Measurements from ENCODE around the gene ZNF697. TPM values are rescaled to one million over a fixed set of nuclear protein-coding genes. Genes with fewer than 3 reads are reported as not detected.
"Not testable (repeated sequence)": the region's sequence is repeated elsewhere in the genome, so short reads cannot be mapped to it uniquely, and the experiment has no call there.

Gene ZNF697
- total RNA-seq, 2 donors from 2014 or later = 4.9 to 8.6 TPM

GRCh38 chr1:119582801-119583200, 65.3 kb downstream of the ZNF697 start:
- WGBS, 2 donors = 0 to 12% methylated on average over 1 of the region's 1 CpG
- Histone ChIP-seq H3K9me3 (no peaks in the 10 kb centered on the region), H3K4me1 (no peaks in the 10 kb centered on the region), H3K27me3 (no peaks in the 10 kb centered on the region), H3K27ac (no peak overlapping the region), H3K4me3 (no peak overlapping the region), H3K36me3 (replicated peaks in 1 of 2; ENCODE audit: insufficient read depth in 1 of 2, low read depth in 2 of 2) (no peaks in the 10 kb centered on the region)
- ATAC-seq (peak; percentile 56), DNase-seq (peak; percentile 29 to 62 (median 46))
- intact Hi-C loops (cut with DNase I) = no loop called here
- TF ChIP-seq CTCF (IDR thresholded peaks at IDR 0.05) (peak in 5 of 7 experiments; percentile 30 to 51 (median 44)), POLR2A (IDR thresholded peaks at IDR 0.05) (no peak)

GRCh38 chr1:119581076-119581475, 67.0 kb downstream of the ZNF697 start:
- 88 to 89% methylated on average over 3 of the region's 3 CpGs for WGBS, 2 donors
- H3K4me3 ChIP-seq; ATAC-seq; H3K27me3 ChIP-seq; H3K4me1 ChIP-seq; H3K27ac ChIP-seq; DNase-seq; H3K9me3 ChIP-seq; intact Hi-C loops (cut with DNase I); H3K36me3 ChIP-seq (replicated peaks in 1 of 2; ENCODE audit: insufficient read depth in 1 of 2, low read depth in 2 of 2): not testable (repeated sequence)

GRCh38 chr1:119573886-119574285, 74.2 kb downstream of the ZNF697 start:
- Histone ChIP-seq H3K4me3 (no peak overlapping the region), H3K27me3 (no peaks in the 10 kb centered on the region), H3K4me1 (no peaks in the 10 kb centered on the region), H3K27ac (no peak overlapping the region), H3K9me3 (no peaks in the 10 kb centered on the region), H3K36me3 (replicated peaks in 1 of 2; ENCODE audit: insufficient read depth in 1 of 2, low read depth in 2 of 2) (no peaks in the 10 kb centered on the region)
- TF ChIP-seq CTCF (IDR thresholded peaks at IDR 0.05) = no peak
- TF ChIP-seq POLR2A (IDR thresholded peaks at IDR 0.05) = no peak
- no peak for DNase-seq
- intact Hi-C loops (cut with DNase I) = no loop called here
- WGBS, 2 donors = 70 to 87% methylated on average over 5 of the region's 5 CpGs
- ATAC-seq = no peak

- H3K36me3 ChIP-seq (replicated peaks in 1 of 2; ENCODE audit: insufficient read depth in 1 of 2, low read depth in 2 of 2); ATAC-seq; H3K27me3 ChIP-seq; H3K4me3 ChIP-seq; H3K27ac ChIP-seq; intact Hi-C loops (cut with DNase I); H3K4me1 ChIP-seq; DNase-seq; H3K9me3 ChIP-seq: not testable (repeated sequence)
- 76 to 78% methylated on average over 6 to 7 of the region's 8 CpGs for WGBS, 2 donors
Measured at GRCh38 chr1:119569930-119570622, 78.0 kb downstream of the ZNF697 start.

Other genes starting within 250 kb of the ZNF697 start
- not detected for gene HSD3B2, start 233.1 kb downstream of the ZNF697 start, total RNA-seq
- gene HSD3B1, start 141.1 kb downstream of the ZNF697 start, total RNA-seq = not detected
- 100 to 1,000 TPM in 1 of 2 donors, 10 to 100 TPM in 1; 75.5 to 101 TPM for gene PHGDH, start 63.7 kb upstream of the ZNF697 start, total RNA-seq
- gene HMGCS2, start 120.6 kb upstream of the ZNF697 start, total RNA-seq = 1 to 10 TPM in 1 of 2 donors, not detected in 1; 6.0 TPM
- 10 to 100 TPM in 1 of 2 donors, 1 to 10 TPM in 1; 9.2 to 30.9 TPM for gene REG4, start 163.2 kb upstream of the ZNF697 start, total RNA-seq
- gene ADAM30, start 248.2 kb upstream of the ZNF697 start, total RNA-seq = not detected